GM12878 (cell line): ENCODE data around the gene EXOC7. TPM values are rescaled to one million over a fixed set of nuclear protein-coding genes. Genes with fewer than 3 reads are reported as not detected.

Source experiments
- ATF7 ChIP-seq: fragments of 450-650 bp; IDR thresholded peaks from 2 replicates; pipeline ENCODE4 v1.6.1; 2016; ENCODE audit warnings: low read depth, mild to moderate bottlenecking
- BACH1 ChIP-seq: fragments of 450-650 bp; IDR thresholded peaks from 2 replicates; pipeline ENCODE4 v1.6.1; 2017; ENCODE audit warnings: mild to moderate bottlenecking, borderline replicate concordance
- CUX1 ChIP-seq: IDR thresholded peaks from 2 replicates; pipeline ENCODE4 v1.6.1; 2012; ENCODE audit warnings: improper control_type of control experiment, low read depth, low read length; ENCODE audit not compliant: insufficient replicate concordance
- FOXK2 ChIP-seq: fragments of 450-650 bp; IDR thresholded peaks from 2 replicates; pipeline ENCODE4 v1.6.1; 2017; ENCODE audit warnings: mild to moderate bottlenecking, moderate library complexity
- HDAC6 ChIP-seq: fragments of 200-600 bp; sonication (generic); IDR thresholded peaks from one replicate; pipeline ENCODE4 v1.8.0; 2017; ENCODE audit warnings: antibody characterized with exemption; ENCODE audit not compliant: unreplicated experiment
- IRF4 ChIP-seq: IDR thresholded peaks from 2 replicates; pipeline ENCODE4 v1.6.1; 2011; ENCODE audit warnings: low read depth, low read length
- KLF5 ChIP-seq: fragments of 450-650 bp; IDR thresholded peaks from 2 replicates; pipeline ENCODE4 v1.6.1; 2014; ENCODE audit warnings: mild to moderate bottlenecking; ENCODE audit not compliant: partially characterized antibody
- MEF2B ChIP-seq: fragments of 450-650 bp; IDR thresholded peaks from 2 replicates; pipeline ENCODE4 v1.6.1; 2018; ENCODE audit warnings: mild to moderate bottlenecking, moderate library complexity; ENCODE audit not compliant: partially characterized antibody, poor library complexity, severe bottlenecking
- MTA3 ChIP-seq: IDR thresholded peaks from 2 replicates; pipeline ENCODE4 v1.6.1; 2012; ENCODE audit warnings: low read length, inconsistent platforms, borderline replicate concordance
- NRF1 ChIP-seq: conservative IDR thresholded peaks from 2 replicates; pipeline ENCODE4 v1.6.1; 2011; ENCODE audit warnings: mild to moderate bottlenecking, low read depth, low read length, improper control_type of control experiment
- PML ChIP-seq: IDR thresholded peaks from 2 replicates; pipeline ENCODE4 v1.6.1; 2012; ENCODE audit warnings: low read length, inconsistent platforms
- POLR2A ChIP-seq: IDR thresholded peaks from 2 replicates; pipeline ENCODE4 v1.6.1; 2011; ENCODE audit warnings: low read depth, mild to moderate bottlenecking, low read length
- RAD21 ChIP-seq: IDR thresholded peaks from 2 replicates; pipeline ENCODE4 v1.6.1; 2011; ENCODE audit warnings: mild to moderate bottlenecking, low read depth, low read length, moderate library complexity; ENCODE audit not compliant: insufficient read depth
- REST ChIP-seq: IDR thresholded peaks from 2 replicates; pipeline ENCODE4 v1.6.1; 2012; ENCODE audit warnings: mild to moderate bottlenecking, low read depth, low read length
- SKIL ChIP-seq: fragments of 450-650 bp; IDR thresholded peaks from 2 replicates; pipeline ENCODE4 v1.6.1; 2017; ENCODE audit warnings: mild to moderate bottlenecking, low read depth, inconsistent platforms; ENCODE audit not compliant: poor library complexity, severe bottlenecking
- STAT3 ChIP-seq: IDR thresholded peaks from 2 replicates; pipeline ENCODE4 v1.6.1; 2011; ENCODE audit warnings: low read depth, low read length, improper control_type of control experiment
- TCF3 ChIP-seq: IDR thresholded peaks from 2 replicates; pipeline ENCODE4 v1.6.1; 2012; ENCODE audit warnings: low read depth, mild to moderate bottlenecking, low read length, borderline replicate concordance; ENCODE audit not compliant: insufficient read depth
- ZBED1 ChIP-seq: IDR thresholded peaks from 2 replicates; pipeline ENCODE4 v1.6.1; 2016; ENCODE audit warnings: borderline replicate concordance
- ZSCAN29 ChIP-seq: fragments of 450-650 bp; IDR thresholded peaks from 2 replicates; pipeline ENCODE4 v1.6.1; 2017; ENCODE audit warnings: mild to moderate bottlenecking, moderate library complexity
- ZZZ3 ChIP-seq: IDR thresholded peaks from 2 replicates; pipeline ENCODE4 v1.6.1; 2011; ENCODE audit warnings: low read depth; ENCODE audit not compliant: control insufficient read depth, insufficient read length
- polyA plus RNA-seq, 11 experiments: library from polyadenylated mRNA; depleted of rRNA in 4 of 11; unstranded in 6 of 11; stranded (reverse) in 5 of 11; fragments of >200 nt; fragmentation: Nextera tagmentation in 4 of 11; fragmentation: Illumina TruSeq in 1 of 11; extraction: Ambion mirVana in 4 of 11; extraction: Trizol in 1 of 11; gene quantifications; 1 replicate in 1 of 11; 2 replicates in 10 of 11; pipeline versions ENCODE4 v1.2.1 to v1.2.3, GENCODE V29; 2011 to 2016; ENCODE audit warnings: inconsistent platforms in 2 of 11, missing spikeins in 2 of 11, low read depth in 1 of 11
- total RNA-seq, 4 experiments: library from RNA; depleted of rRNA in 3 of 4; stranded (reverse); fragments of >200 nt in 3 of 4; fragmentation: Illumina TruSeq in 1 of 4; extraction: Trizol in 1 of 4; gene quantifications; 2 replicates each; pipeline versions ENCODE4 v1.2.1 to v1.2.3, GENCODE V29; 2013 to 2021

EXOC7 gene
- total and polyA plus RNA-seq, 10 of the 15 experiments (the other 5 are each of a cell fraction or from before 2014, with no cell fraction given), result 18.8 to 71.3 (median 48.2) TPM

- TF ChIP-seq CUX1 (no peak), ATF7 (0 out of 2 replicates have a peak, but pooled peaks have one; percentile 24), STAT3 (no peak), REST (no peak), POLR2A (peak; percentile 95), ZBED1 (no peak), TCF3 (no peak), MEF2B (peak; percentile 8), HDAC6 (no peak), ZSCAN29 (no peak), MTA3 (no peak), RAD21 (no peak), IRF4 (no peak), BACH1 (0 out of 2 replicates have a peak, but pooled peaks have one; percentile 23), KLF5 (no peak), FOXK2 (0 out of 2 replicates have a peak, but pooled peaks have one; percentile 6), NRF1 (peak; percentile 43; the same call in 1 of the 2 replicates), SKIL (no peak), ZZZ3 (no peak), PML (peak; percentile 42; the same call in 1 of the 2 replicates)
Observed at GRCh38 chr17:76103274-76104139, at the start of gene EXOC7 (continued).
